ENCODE data around the gene WEE2. TPM values are rescaled to one million over a fixed set of nuclear protein-coding genes. Genes with fewer than 3 reads are reported as not detected.
"Not testable (repeated sequence)": the region's sequence is repeated elsewhere in the genome, so short reads cannot be mapped to it uniquely, and the experiment has no call there.

WEE2 gene
- polyA plus RNA-seq, 1 donor from 2014 or later: 0.63 TPM

DNA sequence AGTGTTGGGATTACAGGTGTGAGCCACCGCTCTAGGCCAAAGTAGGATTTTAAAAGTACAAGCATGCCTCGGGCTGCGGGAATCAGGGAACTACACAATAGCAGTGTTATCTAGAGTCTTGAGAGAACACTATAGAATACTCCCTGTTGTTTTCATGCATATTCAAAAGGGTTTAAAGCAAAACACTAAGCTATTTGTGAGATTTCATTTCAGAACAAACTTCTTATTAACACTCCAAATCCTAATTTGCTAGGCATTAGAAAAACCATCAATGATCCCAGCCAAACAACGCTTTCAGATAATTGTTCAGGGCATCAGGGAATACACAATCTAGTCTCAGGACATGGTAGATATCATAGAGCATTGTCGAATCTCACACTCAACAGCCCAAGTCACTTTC is 20.1 kb upstream of the WEE2 start:
- Histone ChIP-seq H3K27me3 (ENCODE audit: insufficient read depth, low read depth, low read length) (no peaks in the 10 kb centered on the region), H3K36me3 (ENCODE audit: insufficient read depth, low read length) (no peaks in the 10 kb centered on the region), H3K4me2 (ENCODE audit: low read length) (no peak overlapping the region), H3K9me2 (ENCODE audit: insufficient read depth, low read length) (no peaks in the 10 kb centered on the region), H3K4me3 (ENCODE audit: low read length) (no peak overlapping the region), H4K20me1 (ENCODE audit: insufficient read depth) (no peaks in the 10 kb centered on the region), H3K27ac (ENCODE audit: low read length) (no peak overlapping the region), H3K9me3 (ENCODE audit: low read length) (no peaks in the 10 kb centered on the region), H3K9ac (ENCODE audit: low read length) (no peak overlapping the region), H2AFZ (ENCODE audit: low read depth, low read length) (no peak overlapping the region), H3F3A (ENCODE audit: insufficient read depth, low read length, poor library complexity, severe bottlenecking) (no peaks in the 10 kb centered on the region), H3K79me2 (replicated peaks; ENCODE audit: insufficient read depth, low read length) (no peaks in the 10 kb centered on the region)
- TF ChIP-seq, protein P1, sequence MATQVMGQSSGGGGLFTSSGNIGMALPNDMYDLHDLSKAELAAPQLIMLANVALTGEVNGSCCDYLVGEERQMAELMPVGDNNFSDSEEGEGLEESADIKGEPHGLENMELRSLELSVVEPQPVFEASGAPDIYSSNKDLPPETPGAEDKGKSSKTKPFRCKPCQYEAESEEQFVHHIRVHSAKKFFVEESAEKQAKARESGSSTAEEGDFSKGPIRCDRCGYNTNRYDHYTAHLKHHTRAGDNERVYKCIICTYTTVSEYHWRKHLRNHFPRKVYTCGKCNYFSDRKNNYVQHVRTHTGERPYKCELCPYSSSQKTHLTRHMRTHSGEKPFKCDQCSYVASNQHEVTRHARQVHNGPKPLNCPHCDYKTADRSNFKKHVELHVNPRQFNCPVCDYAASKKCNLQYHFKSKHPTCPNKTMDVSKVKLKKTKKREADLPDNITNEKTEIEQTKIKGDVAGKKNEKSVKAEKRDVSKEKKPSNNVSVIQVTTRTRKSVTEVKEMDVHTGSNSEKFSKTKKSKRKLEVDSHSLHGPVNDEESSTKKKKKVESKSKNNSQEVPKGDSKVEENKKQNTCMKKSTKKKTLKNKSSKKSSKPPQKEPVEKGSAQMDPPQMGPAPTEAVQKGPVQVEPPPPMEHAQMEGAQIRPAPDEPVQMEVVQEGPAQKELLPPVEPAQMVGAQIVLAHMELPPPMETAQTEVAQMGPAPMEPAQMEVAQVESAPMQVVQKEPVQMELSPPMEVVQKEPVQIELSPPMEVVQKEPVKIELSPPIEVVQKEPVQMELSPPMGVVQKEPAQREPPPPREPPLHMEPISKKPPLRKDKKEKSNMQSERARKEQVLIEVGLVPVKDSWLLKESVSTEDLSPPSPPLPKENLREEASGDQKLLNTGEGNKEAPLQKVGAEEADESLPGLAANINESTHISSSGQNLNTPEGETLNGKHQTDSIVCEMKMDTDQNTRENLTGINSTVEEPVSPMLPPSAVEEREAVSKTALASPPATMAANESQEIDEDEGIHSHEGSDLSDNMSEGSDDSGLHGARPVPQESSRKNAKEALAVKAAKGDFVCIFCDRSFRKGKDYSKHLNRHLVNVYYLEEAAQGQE (IDR thresholded peaks at IDR 0.05; ENCODE audit: borderline replicate concordance): no peak
- TF ChIP-seq SMC3 (conservative IDR thresholded peaks at IDR 0.05; ENCODE audit: poor library complexity): no peak
- no peak for TF ChIP-seq TAF1 (IDR thresholded peaks at IDR 0.05; ENCODE audit: low read depth)
- TF ChIP-seq RAD21 (conservative IDR thresholded peaks at IDR 0.05): no peak
- no peak for TF ChIP-seq EZH2 (IDR thresholded peaks at IDR 0.05; ENCODE audit: borderline replicate concordance, insufficient read depth, low read length, poor library complexity, severe bottlenecking)
- TF ChIP-seq POLR2AphosphoS5 (IDR thresholded peaks at IDR 0.05): no peak

DNA sequence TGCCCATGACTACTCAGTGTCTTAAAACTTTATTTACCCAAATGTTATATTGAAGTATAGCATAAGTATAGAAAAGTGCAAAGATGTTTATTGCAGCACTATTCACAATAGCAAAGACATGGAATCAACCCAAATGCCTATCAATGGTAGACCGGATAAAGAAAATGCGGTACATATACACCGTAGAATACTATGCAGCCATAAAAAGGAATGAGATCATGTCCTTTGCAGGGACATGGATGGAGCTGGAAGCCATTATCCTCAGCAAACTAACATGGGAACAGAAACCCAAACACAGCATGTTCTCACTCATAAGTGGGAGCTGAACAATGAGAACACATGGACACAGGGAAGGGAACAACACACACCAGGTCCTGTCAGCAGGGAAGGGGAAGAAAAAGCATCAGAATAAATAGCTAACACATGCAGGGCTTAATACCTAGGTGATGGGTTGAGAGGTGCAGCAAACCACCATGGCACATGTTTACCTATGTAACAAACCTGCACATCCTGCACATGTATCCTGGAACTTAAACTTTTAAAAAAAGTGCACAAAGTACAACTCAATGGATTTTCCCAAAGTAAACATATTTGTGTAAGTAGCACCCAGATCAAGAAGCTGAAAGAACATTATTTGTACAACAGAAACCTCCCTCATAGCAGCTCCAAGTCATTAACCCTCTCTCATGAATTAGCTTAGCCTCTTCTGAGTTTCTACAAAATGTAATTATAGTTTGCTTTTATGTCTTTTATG is 18.9 kb upstream of the WEE2 start:
- H3K4me3 ChIP-seq (ENCODE audit: low read length); H3K36me3 ChIP-seq (ENCODE audit: insufficient read depth, low read length); H3K27me3 ChIP-seq (ENCODE audit: insufficient read depth, low read depth, low read length); H2AFZ ChIP-seq (ENCODE audit: low read depth, low read length); H3K9me3 ChIP-seq (ENCODE audit: low read length); H3K4me2 ChIP-seq (ENCODE audit: low read length); H4K20me1 ChIP-seq (ENCODE audit: insufficient read depth); H3F3A ChIP-seq (ENCODE audit: insufficient read depth, low read length, poor library complexity, severe bottlenecking); H3K9me2 ChIP-seq (ENCODE audit: insufficient read depth, low read length); H3K9ac ChIP-seq (ENCODE audit: low read length); H3K27ac ChIP-seq (ENCODE audit: low read length): not testable (repeated sequence)
- H3K79me2 ChIP-seq (replicated peaks; ENCODE audit: insufficient read depth, low read length): peaks cover 11% of the 10 kb centered on the region

DNA sequence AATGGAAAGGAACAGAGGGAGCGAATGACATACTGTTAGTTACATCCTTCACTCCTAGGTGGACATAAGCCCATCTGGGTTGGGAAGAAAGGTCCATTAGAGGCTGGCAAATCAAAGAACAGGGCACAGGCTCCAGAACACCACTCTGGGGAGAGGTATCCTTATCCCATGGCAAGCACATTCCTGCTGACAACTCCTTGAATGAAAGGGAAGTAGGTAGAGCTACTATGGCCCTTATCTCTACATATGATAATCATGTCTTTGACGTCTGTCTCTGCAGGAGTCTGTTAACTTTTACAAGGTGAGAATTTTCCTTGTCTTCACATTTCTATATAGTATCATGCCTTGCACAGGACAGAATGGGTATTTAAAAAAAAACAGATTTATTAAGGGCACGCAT is 16.6 kb upstream of the WEE2 start:
- Histone ChIP-seq H3K36me3 (ENCODE audit: insufficient read depth, low read length) (no peaks in the 10 kb centered on the region), H3K27me3 (ENCODE audit: insufficient read depth, low read depth, low read length) (no peaks in the 10 kb centered on the region), H3F3A (ENCODE audit: insufficient read depth, low read length, poor library complexity, severe bottlenecking) (no peaks in the 10 kb centered on the region), H3K4me3 (ENCODE audit: low read length) (no peak overlapping the region), H3K9ac (ENCODE audit: low read length) (no peak overlapping the region), H4K20me1 (ENCODE audit: insufficient read depth) (no peaks in the 10 kb centered on the region), H3K9me3 (ENCODE audit: low read length) (no peaks in the 10 kb centered on the region), H2AFZ (ENCODE audit: low read depth, low read length) (no peak overlapping the region), H3K27ac (ENCODE audit: low read length) (no peak overlapping the region), H3K4me2 (ENCODE audit: low read length) (no peak overlapping the region), H3K9me2 (ENCODE audit: insufficient read depth, low read length) (no peaks in the 10 kb centered on the region), H3K79me2 (replicated peaks; ENCODE audit: insufficient read depth, low read length) (peaks cover 27% of the 10 kb centered on the region)
- TF ChIP-seq POLR2AphosphoS5 (IDR thresholded peaks at IDR 0.05) (no peak), SMC3 (conservative IDR thresholded peaks at IDR 0.05; ENCODE audit: poor library complexity) (no peak), EZH2 (IDR thresholded peaks at IDR 0.05; ENCODE audit: borderline replicate concordance, insufficient read depth, low read length, poor library complexity, severe bottlenecking) (no peak), MXI1 (conservative IDR thresholded peaks at IDR 0.05; ENCODE audit: poor library complexity, severe bottlenecking) (no peak), RAD21 (conservative IDR thresholded peaks at IDR 0.05) (no peak), EP300 (conservative IDR thresholded peaks at IDR 0.05; ENCODE audit: poor library complexity, severe bottlenecking) (no peak)
- TF ChIP-seq, protein P2, sequence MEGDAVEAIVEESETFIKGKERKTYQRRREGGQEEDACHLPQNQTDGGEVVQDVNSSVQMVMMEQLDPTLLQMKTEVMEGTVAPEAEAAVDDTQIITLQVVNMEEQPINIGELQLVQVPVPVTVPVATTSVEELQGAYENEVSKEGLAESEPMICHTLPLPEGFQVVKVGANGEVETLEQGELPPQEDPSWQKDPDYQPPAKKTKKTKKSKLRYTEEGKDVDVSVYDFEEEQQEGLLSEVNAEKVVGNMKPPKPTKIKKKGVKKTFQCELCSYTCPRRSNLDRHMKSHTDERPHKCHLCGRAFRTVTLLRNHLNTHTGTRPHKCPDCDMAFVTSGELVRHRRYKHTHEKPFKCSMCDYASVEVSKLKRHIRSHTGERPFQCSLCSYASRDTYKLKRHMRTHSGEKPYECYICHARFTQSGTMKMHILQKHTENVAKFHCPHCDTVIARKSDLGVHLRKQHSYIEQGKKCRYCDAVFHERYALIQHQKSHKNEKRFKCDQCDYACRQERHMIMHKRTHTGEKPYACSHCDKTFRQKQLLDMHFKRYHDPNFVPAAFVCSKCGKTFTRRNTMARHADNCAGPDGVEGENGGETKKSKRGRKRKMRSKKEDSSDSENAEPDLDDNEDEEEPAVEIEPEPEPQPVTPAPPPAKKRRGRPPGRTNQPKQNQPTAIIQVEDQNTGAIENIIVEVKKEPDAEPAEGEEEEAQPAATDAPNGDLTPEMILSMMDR (IDR thresholded peaks at IDR 0.05; ENCODE audit: poor library complexity, severe bottlenecking): no peak
